Measurements from ENCODE around the gene BIRC6.
"Not testable (repeated sequence)": the region's sequence is repeated elsewhere in the genome, so short reads cannot be mapped to it uniquely, and the experiment has no call there.

The BIRC6 gene

GRCh38 chr2:32446369-32446768 is 89.5 kb downstream of the BIRC6 start:
- DNase-seq (ENCODE audit: low read depth): no peak

GRCh38 chr2:32450851-32451250 is 94.0 kb downstream of the BIRC6 start:
- no peak for DNase-seq (ENCODE audit: low read depth)

GRCh38 chr2:32452338-32453064 is 95.7 kb downstream of the BIRC6 start:
- no peak for DNase-seq (ENCODE audit: low read depth)

GRCh38 chr2:32453242-32454062 is 96.6 kb downstream of the BIRC6 start:
- DNase-seq (ENCODE audit: low read depth): no peak

- no peak for DNase-seq (ENCODE audit: low read depth)
These were observed 99.0 kb downstream of the BIRC6 start for GRCh38 chr2:32455816-32456215.

- no peak for DNase-seq (ENCODE audit: low read depth)
These were observed 100.0 kb downstream of the BIRC6 start for GRCh38 chr2:32456808-32457207.

- DNase-seq (ENCODE audit: low read depth): no peak
These were observed 101.0 kb downstream of the BIRC6 start for GRCh38 chr2:32457814-32458213.

GRCh38 chr2:32460861-32461260 is 104.0 kb downstream of the BIRC6 start:
- not testable (repeated sequence) for DNase-seq (ENCODE audit: low read depth)

GRCh38 chr2:32463110-32463509 is 106.3 kb downstream of the BIRC6 start:
- DNase-seq (ENCODE audit: low read depth): no peak

GRCh38 chr2:32464431-32464830 is 107.6 kb downstream of the BIRC6 start:
- no peak for DNase-seq (ENCODE audit: low read depth)

- no peak for DNase-seq (ENCODE audit: low read depth)
These were observed 115.8 kb downstream of the BIRC6 start for GRCh38 chr2:32472605-32473004.

- no peak for DNase-seq (ENCODE audit: low read depth)
These were observed 117.6 kb downstream of the BIRC6 start for GRCh38 chr2:32474381-32474780.

- no peak for DNase-seq (ENCODE audit: low read depth)
These were observed 122.2 kb downstream of the BIRC6 start for GRCh38 chr2:32478889-32479620.

- no peak for DNase-seq (ENCODE audit: low read depth)
These were observed 123.2 kb downstream of the BIRC6 start for GRCh38 chr2:32479993-32480392.

- DNase-seq (ENCODE audit: low read depth): no peak
These were observed 125.6 kb downstream of the BIRC6 start for GRCh38 chr2:32482471-32482870.

- no peak for DNase-seq (ENCODE audit: low read depth)
These were observed 128.1 kb downstream of the BIRC6 start for GRCh38 chr2:32484937-32485336.

GRCh38 chr2:32485399-32485798 is 128.6 kb downstream of the BIRC6 start:
- DNase-seq (ENCODE audit: low read depth): no peak

- DNase-seq (ENCODE audit: low read depth): no peak
These were observed 132.2 kb downstream of the BIRC6 start for GRCh38 chr2:32489061-32489460.

GRCh38 chr2:32491346-32491745 is 134.5 kb downstream of the BIRC6 start:
- no peak for DNase-seq (ENCODE audit: low read depth)

- DNase-seq (ENCODE audit: low read depth): no peak
These were observed 138.3 kb downstream of the BIRC6 start for GRCh38 chr2:32495139-32495538.

- no peak for DNase-seq (ENCODE audit: low read depth)
These were observed 139.8 kb downstream of the BIRC6 start for GRCh38 chr2:32496662-32497061.

- DNase-seq (ENCODE audit: low read depth): no peak
These were observed 141.5 kb downstream of the BIRC6 start for GRCh38 chr2:32498306-32498705.

- DNase-seq (ENCODE audit: low read depth): no peak
These were observed 146.1 kb downstream of the BIRC6 start for GRCh38 chr2:32502941-32503340.
